ENCODE measurements around the gene MGAT5.

MGAT5 gene

DNA sequence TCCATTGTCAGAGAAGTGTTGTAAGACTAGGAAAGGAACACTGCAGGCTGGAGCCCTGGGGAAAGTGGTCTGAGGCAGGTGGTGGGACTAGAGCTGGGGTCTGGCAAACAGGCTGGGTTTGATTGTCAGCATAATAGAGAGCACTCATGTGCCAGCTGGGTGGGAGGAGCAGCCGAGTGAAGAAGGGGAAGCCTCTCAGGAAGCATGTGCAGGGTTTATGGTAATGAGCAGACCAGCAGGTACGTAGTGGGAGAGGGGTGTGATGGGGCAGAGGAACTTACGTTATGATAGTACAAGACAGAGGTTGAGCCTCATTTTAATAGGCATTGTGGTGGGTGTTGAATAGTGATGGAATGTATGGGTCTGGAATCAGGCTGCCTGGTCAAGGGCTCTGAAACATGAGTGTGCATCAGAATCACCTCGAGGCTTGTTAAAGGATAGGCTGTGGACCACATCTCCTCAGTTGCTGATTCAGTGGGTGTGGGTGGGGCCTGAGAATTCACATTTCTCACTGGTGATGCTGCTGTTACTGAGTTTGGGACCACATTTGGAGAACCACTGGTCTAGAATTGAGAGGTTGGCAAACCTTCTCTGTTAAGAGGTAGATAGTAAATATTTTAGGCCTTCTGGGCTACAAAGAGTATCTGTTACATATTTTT, 1.7 kb upstream of the MGAT5 start (continued):
- no peak for TF ChIP-seq ZNF362 (tag by site-specific recombination; IDR thresholded peaks at IDR 0.05)
- TF ChIP-seq ZNF2 (tag by site-specific recombination; IDR thresholded peaks at IDR 0.05) = no peak
- no peak for TF ChIP-seq HOXA7 (CRISPR knock-in tag; IDR thresholded peaks at IDR 0.05; ENCODE audit: borderline replicate concordance)
- TF ChIP-seq, protein P1, sequence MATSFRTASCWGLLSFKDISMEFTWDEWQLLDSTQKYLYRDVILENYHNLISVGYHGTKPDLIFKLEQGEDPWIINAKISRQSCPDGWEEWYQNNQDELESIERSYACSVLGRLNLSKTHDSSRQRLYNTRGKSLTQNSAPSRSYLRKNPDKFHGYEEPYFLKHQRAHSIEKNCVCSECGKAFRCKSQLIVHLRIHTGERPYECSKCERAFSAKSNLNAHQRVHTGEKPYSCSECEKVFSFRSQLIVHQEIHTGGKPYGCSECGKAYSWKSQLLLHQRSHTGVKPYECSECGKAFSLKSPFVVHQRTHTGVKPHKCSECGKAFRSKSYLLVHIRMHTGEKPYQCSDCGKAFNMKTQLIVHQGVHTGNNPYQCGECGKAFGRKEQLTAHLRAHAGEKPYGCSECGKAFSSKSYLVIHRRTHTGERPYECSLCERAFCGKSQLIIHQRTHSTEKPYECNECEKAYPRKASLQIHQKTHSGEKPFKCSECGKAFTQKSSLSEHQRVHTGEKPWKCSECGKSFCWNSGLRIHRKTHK (tag by site-specific recombination; IDR thresholded peaks at IDR 0.05) = no peak
- no peak for TF ChIP-seq BCL11B (tag by site-specific recombination; IDR thresholded peaks at IDR 0.05; ENCODE audit: low read depth)
- TF ChIP-seq, protein P2, sequence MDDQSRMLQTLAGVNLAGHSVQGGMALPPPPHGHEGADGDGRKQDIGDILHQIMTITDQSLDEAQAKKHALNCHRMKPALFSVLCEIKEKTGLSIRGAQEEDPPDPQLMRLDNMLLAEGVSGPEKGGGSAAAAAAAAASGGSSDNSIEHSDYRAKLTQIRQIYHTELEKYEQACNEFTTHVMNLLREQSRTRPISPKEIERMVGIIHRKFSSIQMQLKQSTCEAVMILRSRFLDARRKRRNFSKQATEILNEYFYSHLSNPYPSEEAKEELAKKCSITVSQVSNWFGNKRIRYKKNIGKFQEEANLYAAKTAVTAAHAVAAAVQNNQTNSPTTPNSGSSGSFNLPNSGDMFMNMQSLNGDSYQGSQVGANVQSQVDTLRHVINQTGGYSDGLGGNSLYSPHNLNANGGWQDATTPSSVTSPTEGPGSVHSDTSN (CRISPR knock-in tag; IDR thresholded peaks at IDR 0.05) = no peak

- Histone ChIP-seq H3K4me1 (ENCODE audit: control insufficient read depth, insufficient read depth, low read length) (no peaks in the 10 kb centered on the region), H3K27ac (ENCODE audit: extremely low read depth, low read depth, low read length) (no peak overlapping the region), H3K4me3 (ENCODE audit: low read depth, low read length) (no peak overlapping the region), H3K9me3 (ENCODE audit: control insufficient read depth, insufficient read depth, low read depth, low read length) (no peaks in the 10 kb centered on the region), H3K36me3 (ENCODE audit: control insufficient read depth in 2 of 2, insufficient read depth in 1 of 2, low read length in 2 of 2) (peaks cover 0 to 15% of the 10 kb centered on the region in 2 experiments; a peak in 1 of 3 replicates)
- ChIA-PET POLR2A (no interaction called here), CTCF (interaction anchor here (3.5 kb wide), 1 partner anchor 8 kb away, joined by 28 read pairs; no protein-coding TSS in a partner anchor)
- no peak for TF ChIP-seq WT1 (tag by site-specific recombination; IDR thresholded peaks at IDR 0.05)
- no peak for TF ChIP-seq ZNF175 (tag by site-specific recombination; IDR thresholded peaks at IDR 0.05)
- TF ChIP-seq ZFP37 (tag by site-specific recombination; IDR thresholded peaks at IDR 0.05) = no peak
- no peak for TF ChIP-seq SCRT1 (tag by site-specific recombination; IDR thresholded peaks at IDR 0.05; ENCODE audit: borderline replicate concordance)
- TF ChIP-seq HIC1 (tag by site-specific recombination; IDR thresholded peaks at IDR 0.05) = no peak
- no peak for TF ChIP-seq BCL11A (tag by site-specific recombination; IDR thresholded peaks at IDR 0.05; ENCODE audit: low read depth)
- TF ChIP-seq ZNF184 (tag by site-specific recombination; IDR thresholded peaks at IDR 0.05) = no peak
- no peak for TF ChIP-seq SP2 (tag by site-specific recombination; IDR thresholded peaks at IDR 0.05)
- no peak for TF ChIP-seq ZNF776 (tag by site-specific recombination; IDR thresholded peaks at IDR 0.05; ENCODE audit: borderline replicate concordance)
- no peak for TF ChIP-seq REST (tag by site-specific recombination; IDR thresholded peaks at IDR 0.05)
- TF ChIP-seq, protein P3, sequence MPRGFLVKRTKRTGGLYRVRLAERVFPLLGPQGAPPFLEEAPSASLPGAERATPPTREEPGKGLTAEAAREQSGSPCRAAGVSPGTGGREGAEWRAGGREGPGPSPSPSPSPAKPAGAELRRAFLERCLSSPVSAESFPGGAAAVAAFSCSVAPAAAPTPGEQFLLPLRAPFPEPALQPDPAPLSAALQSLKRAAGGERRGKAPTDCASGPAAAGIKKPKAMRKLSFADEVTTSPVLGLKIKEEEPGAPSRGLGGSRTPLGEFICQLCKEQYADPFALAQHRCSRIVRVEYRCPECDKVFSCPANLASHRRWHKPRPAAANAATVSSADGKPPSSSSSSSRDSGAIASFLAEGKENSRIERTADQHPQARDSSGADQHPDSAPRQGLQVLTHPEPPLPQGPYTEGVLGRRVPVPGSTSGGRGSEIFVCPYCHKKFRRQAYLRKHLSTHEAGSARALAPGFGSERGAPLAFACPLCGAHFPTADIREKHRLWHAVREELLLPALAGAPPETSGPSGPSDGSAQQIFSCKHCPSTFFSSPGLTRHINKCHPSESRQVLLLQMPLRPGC (tag by site-specific recombination; IDR thresholded peaks at IDR 0.05) = no peak
- TF ChIP-seq BCL6B (tag by site-specific recombination; IDR thresholded peaks at IDR 0.05) = no peak
- TF ChIP-seq ZNF626 (tag by site-specific recombination; IDR thresholded peaks at IDR 0.05) = no peak
These were observed 661 bp upstream of the MGAT5 start for GRCh38 chr2:134253117-134253704.
